ENCODE measurements around the gene PHETA2.
"Not testable (repeated sequence)": the region's sequence is repeated elsewhere in the genome, so short reads cannot be mapped to it uniquely, and the experiment has no call there.

PHETA2 gene

GRCh38 chr22:42070517-42071422, 3.3 kb upstream of the PHETA2 start, which contains the start of gene NAGA:
TSS of gene NAGA (minus strand) at chr22:42070812. CDS start at chr22:42070297, 515 bp downstream.
- DNase-seq = peak; percentile 99

- DNase-seq = not testable (repeated sequence)
Observed at GRCh38 chr22:42071508-42071907, 2.5 kb upstream of the PHETA2 start.

GRCh38 chr22:42072606-42073330, 1.3 kb upstream of the PHETA2 start:
- DNase-seq = no peak

- DNase-seq = no peak
Observed at GRCh38 chr22:42073621-42074041, 417 bp upstream of the PHETA2 start.

GRCh38 chr22:42074846-42075676, 1.0 kb downstream of the PHETA2 start:
- DNase-seq = no peak

- DNase-seq = no peak
Observed at GRCh38 chr22:42076764-42077485, 2.9 kb downstream of the PHETA2 start.

GRCh38 chr22:42077486-42078125, 3.6 kb downstream of the PHETA2 start:
- DNase-seq = no peak

GRCh38 chr22:42078469-42079318, 4.6 kb downstream of the PHETA2 start:
- DNase-seq = no peak

- peak; percentile 97 for DNase-seq
Observed at GRCh38 chr22:42079319-42080251, 5.5 kb downstream of the PHETA2 start, which contains the start of gene SMDT1. TSS of gene SMDT1 (plus strand) at chr22:42079700. CDS start at chr22:42079769, 69 bp downstream.

- DNase-seq = peak; percentile 68
Observed at GRCh38 chr22:42080287-42080686, 6.2 kb downstream of the PHETA2 start.

GRCh38 chr22:42083119-42083518, 9.1 kb downstream of the PHETA2 start:
- DNase-seq = no peak

GRCh38 chr22:42084874-42085273, 10.8 kb downstream of the PHETA2 start:
- DNase-seq = no peak

GRCh38 chr22:42086051-42086450, 12.0 kb downstream of the PHETA2 start:
- no peak for DNase-seq

- peak; percentile 99 for DNase-seq
Observed at GRCh38 chr22:42090596-42091454, 16.8 kb downstream of the PHETA2 start, which contains the start of gene NDUFA6. TSS of gene NDUFA6 (minus strand) at chr22:42090772. CDS start at chr22:42090744, 28 bp downstream.

GRCh38 chr22:42091455-42091782, 17.4 kb downstream of the PHETA2 start:
- no peak for DNase-seq

- DNase-seq = no peak
Observed at GRCh38 chr22:42101199-42101598, 27.2 kb downstream of the PHETA2 start.

- not testable (repeated sequence) for DNase-seq
Observed at GRCh38 chr22:42104332-42104860, 30.3 kb downstream of the PHETA2 start.

GRCh38 chr22:42108848-42109247, 34.8 kb downstream of the PHETA2 start:
- no peak for DNase-seq
